Left lung (tissue), 10 donors: ENCODE data around the gene RAB20. TPM values are rescaled to one million over a fixed set of nuclear protein-coding genes. Genes with fewer than 3 reads are reported as not detected.

Experiments used
- ATAC-seq: fragments of 200-7000 bp; cut with Tn5 transposase; one replicate; pipeline ENCODE4 v1.9.1; 2020; ENCODE audit warnings: moderate library complexity
- DNase-seq, 4 donors: peaks; one replicate each; pipeline ENCODE4 v3.0.0-alpha.2; 2013 to 2020
- H3K27ac ChIP-seq, 2 donors: fragments of 200-600 bp; sonication (generic) in 1 of 2; one replicate each; pipeline versions ENCODE4 v1.5.0 to v1.8.0; 2020 to 2021
- H3K27me3 ChIP-seq, 2 donors: fragments of 200-600 bp; sonication (generic) in 1 of 2; one replicate each; pipeline versions ENCODE4 v1.5.0 to v1.8.0; 2020 to 2021
- H3K36me3 ChIP-seq, 2 donors: fragments of 200-600 bp; sonication (generic) in 1 of 2; one replicate each; pipeline versions ENCODE4 v1.5.0 to v1.8.0; 2020 to 2021
- H3K4me1 ChIP-seq, 2 donors: fragments of 200-600 bp; one replicate each; pipeline ENCODE4 v1.8.0; 2021
- H3K4me3 ChIP-seq, 2 donors: fragments of 200-600 bp; sonication (generic) in 1 of 2; one replicate each; pipeline versions ENCODE4 v1.5.0 to v1.8.0; 2020 to 2021; ENCODE audit warnings: mild to moderate bottlenecking in 1 of 2
- H3K9me3 ChIP-seq, 2 donors: fragments of 200-600 bp; sonication (generic) in 1 of 2; one replicate each; pipeline versions ENCODE4 v1.5.0 to v1.8.0; 2020 to 2021
- intact Hi-C, 2 donors: fragments of 100-400 bp; cut with DNase I; formaldehyde crosslinking; loops; one replicate each; pipeline versions ENCODE4 v1.11.2 to v1.14.2; 2022
- polyA plus RNA-seq, 6 donors: library from polyadenylated mRNA; unstranded; fragments of 120-200 nt; gene quantifications; one replicate each; pipeline ENCODE4 v1.2.1, GENCODE V29; 2013; ENCODE audit not compliant: insufficient read length in 6 of 6
- total RNA-seq, 2 donors: library from RNA; stranded (reverse); fragmentation: NEBNext Ultra II Directional; extraction: Animal tissue kit (Norgen Biotek cat#: 25700); gene quantifications; one replicate each; pipeline ENCODE4 v1.2.1, GENCODE V29; 2021
- TF ChIP-seq, protein P1 (sequence below), 2 donors: fragments of 200-600 bp; sonication (generic) in 1 of 2; IDR thresholded peaks; one replicate each; pipeline versions ENCODE4 v1.5.0 to v1.8.0; 2021; ENCODE audit warnings: antibody characterized with exemption in 2 of 2
- donor health status: DM: no; HTN: yes; CAD: no.
- donor health status: DM: no; HTN: no; CAD: no.

RAB20 gene
- total and polyA plus RNA-seq, 8 donors, result 20.1 to 42.4 (median 21.3) TPM

DNA sequence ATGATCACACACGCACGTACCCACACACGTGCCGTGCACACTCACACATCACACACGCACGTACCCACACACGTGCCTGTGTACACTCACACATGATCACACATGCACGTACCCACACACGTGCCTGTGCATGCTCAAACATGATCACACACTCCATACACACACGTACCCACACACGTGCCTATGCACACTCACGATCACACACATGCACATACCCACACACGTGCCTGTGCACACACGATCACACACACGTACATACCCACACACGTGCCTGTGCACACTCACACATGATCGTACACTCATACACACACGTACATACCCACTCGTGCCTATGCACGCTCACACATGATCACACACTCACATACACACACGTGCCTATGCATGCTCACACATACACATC lies 86.8 kb downstream of the RAB20 start:
- intact Hi-C loops, result no loop called here
- Histone ChIP-seq H3K9me3 (no peaks in the 10 kb centered on the region), H3K36me3 (peaks cover 0 to 70% of the 10 kb centered on the region in 2 donors)

More for the DNA sequence above, 86.8 kb downstream of the RAB20 start:
- Histone ChIP-seq H3K27ac (no peak overlapping the region), H3K27me3 (no peaks in the 10 kb centered on the region), H3K4me1 (peaks cover 0 to 23% of the 10 kb centered on the region in 2 donors), H3K4me3 (no peak overlapping the region)
- ATAC-seq, result no peak
- no peak for DNase-seq
- TF ChIP-seq, protein P1, sequence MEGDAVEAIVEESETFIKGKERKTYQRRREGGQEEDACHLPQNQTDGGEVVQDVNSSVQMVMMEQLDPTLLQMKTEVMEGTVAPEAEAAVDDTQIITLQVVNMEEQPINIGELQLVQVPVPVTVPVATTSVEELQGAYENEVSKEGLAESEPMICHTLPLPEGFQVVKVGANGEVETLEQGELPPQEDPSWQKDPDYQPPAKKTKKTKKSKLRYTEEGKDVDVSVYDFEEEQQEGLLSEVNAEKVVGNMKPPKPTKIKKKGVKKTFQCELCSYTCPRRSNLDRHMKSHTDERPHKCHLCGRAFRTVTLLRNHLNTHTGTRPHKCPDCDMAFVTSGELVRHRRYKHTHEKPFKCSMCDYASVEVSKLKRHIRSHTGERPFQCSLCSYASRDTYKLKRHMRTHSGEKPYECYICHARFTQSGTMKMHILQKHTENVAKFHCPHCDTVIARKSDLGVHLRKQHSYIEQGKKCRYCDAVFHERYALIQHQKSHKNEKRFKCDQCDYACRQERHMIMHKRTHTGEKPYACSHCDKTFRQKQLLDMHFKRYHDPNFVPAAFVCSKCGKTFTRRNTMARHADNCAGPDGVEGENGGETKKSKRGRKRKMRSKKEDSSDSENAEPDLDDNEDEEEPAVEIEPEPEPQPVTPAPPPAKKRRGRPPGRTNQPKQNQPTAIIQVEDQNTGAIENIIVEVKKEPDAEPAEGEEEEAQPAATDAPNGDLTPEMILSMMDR (IDR thresholded peaks at IDR 0.05), result no peak

Other genes with a start within 250 kb of the RAB20 start
- gene NAXD, start 53.8 kb upstream of the RAB20 start, total RNA-seq, result 10 to 100 TPM; 25.3 to 35.5 TPM
- 10 to 100 TPM; 36.9 to 41.1 (median 39.5) TPM for gene NAXD, start 53.8 kb upstream of the RAB20 start, polyA plus RNA-seq
- 10 to 100 TPM; 61.9 to 79.8 TPM for gene CARS2, start 144.4 kb upstream of the RAB20 start, total RNA-seq
- 10 to 100 TPM; 63.9 to 78.5 (median 71.3) TPM for gene CARS2, start 144.4 kb upstream of the RAB20 start, polyA plus RNA-seq
- 10 to 100 TPM in 1 of 2 donors, 1 to 10 TPM in 1; 9.3 to 10.9 TPM for gene ING1, start 152.0 kb upstream of the RAB20 start, total RNA-seq
- gene ING1, start 152.0 kb upstream of the RAB20 start, polyA plus RNA-seq, result 10 to 100 TPM; 19.4 to 24.3 (median 23.2) TPM